ENCODE results near the gene VWA8.

GRCh38 chr13:41821238-41821594, 139.7 kb downstream of the VWA8 start:
- no peak for TF ChIP-seq CTCF (conservative IDR thresholded peaks at IDR 0.05)
- TF ChIP-seq ZFX (IDR thresholded peaks at IDR 0.05) = no peak

All from C4-2B (cell line).